GM12878 (cell line): Measurements from ENCODE around the gene SPTBN1. TPM values are rescaled to one million over a fixed set of nuclear protein-coding genes. Genes with fewer than 3 reads are reported as not detected.
A peak's percentile ranks its signal among the peaks of the same experiment; 100 is the strongest.

Source experiments
- ATAC-seq: fragments of 200-7000 bp; cut with Tn5 transposase; 3 replicates; pipeline ENCODE4 v1.9.1; 2020; ENCODE audit warnings: mild to moderate bottlenecking, moderate library complexity
- BruUV-seq: library from RNA; stranded (reverse); fragments of 400-500 nt; replicated peaks from 2 replicates; lab custom pipeline; 2021; lab: Mats Ljungman, UMichigan
- CTCF ChIA-PET: fragments of 300-600 bp; sonication (Branson Sonifier 250); formaldehyde crosslinking; extraction: SDS; loops from one replicate; lab custom pipeline; 2021; ENCODE audit warnings: inconsistent platforms; lab: Yijun Ruan, JAX
- POLR2A ChIA-PET: fragments of 350-600 bp; formaldehyde crosslinking; extraction: SDS; loops from one replicate; lab custom pipeline; 2021; ENCODE audit warnings: inconsistent platforms; lab: Charles Lee
- RAD21 ChIA-PET: fragments of 300-600 bp; sonication (Branson Sonifier 250); formaldehyde crosslinking; loops from one replicate; lab custom pipeline; 2023; ENCODE audit warnings: antibody characterized with exemption; ENCODE audit not compliant: unreplicated experiment; lab: Charles Lee
- SMC1A ChIA-PET: fragments of 300-600 bp; sonication (Branson Sonifier 250); formaldehyde crosslinking; loops from one replicate; lab custom pipeline; 2023; ENCODE audit not compliant: unreplicated experiment, uncharacterized antibody; lab: Charles Lee
- DNase-seq: peaks from one replicate; pipeline ENCODE4 v3.0.0-alpha.2; 2011; ENCODE audit warnings: low read depth, low spot score
- FAIRE-seq: peaks from 3 replicates; lab custom pipeline; 2011; peaks lifted over from hg19 to GRCh38; lab: Jason Lieb, UNC
- H2AFZ ChIP-seq: 2 replicates; pipeline ENCODE4 v1.6.0; 2011; ENCODE audit warnings: low read depth, low read length, control low read depth; ENCODE audit not compliant: control insufficient read depth
- H3K27ac ChIP-seq: 2 replicates; pipeline ENCODE4 v1.5.1; 2011; ENCODE audit warnings: control low read depth; ENCODE audit not compliant: control insufficient read depth, insufficient read depth
- H3K27me3 ChIP-seq, 2 experiments: replicated peaks in 1 of 2; 2 replicates each; pipeline versions ENCODE4 v1.6.0 to v1.6.1; 2011; ENCODE audit warnings: low read length in 1 of 2; ENCODE audit not compliant: control insufficient read depth in 2 of 2, insufficient read depth in 2 of 2
- H3K36me3 ChIP-seq, 2 experiments: 2 replicates each; pipeline ENCODE4 v1.5.1; 2011; ENCODE audit warnings: low read length in 1 of 2; ENCODE audit not compliant: control insufficient read depth in 2 of 2, insufficient read depth in 2 of 2
- H3K4me1 ChIP-seq: 2 replicates; pipeline ENCODE4 v1.6.1; 2011; ENCODE audit warnings: mild to moderate bottlenecking, low read length, moderate library complexity, mixed read lengths; ENCODE audit not compliant: control insufficient read depth, insufficient read depth
- H3K4me2 ChIP-seq: 2 replicates; pipeline ENCODE4 v1.6.0; 2011; ENCODE audit warnings: control low read depth; ENCODE audit not compliant: control insufficient read depth, insufficient read depth
- H3K4me3 ChIP-seq: fragments of 200-600 bp; sonication (generic); 2 replicates; pipeline ENCODE4 v1.5.1; 2016
- H3K79me2 ChIP-seq: 2 replicates; pipeline ENCODE4 v1.6.0; 2011; ENCODE audit warnings: low read length; ENCODE audit not compliant: control insufficient read depth, insufficient read depth
- H3K9ac ChIP-seq: 2 replicates; pipeline ENCODE4 v1.8.0; 2011; ENCODE audit warnings: low read length, control low read depth, mixed read lengths; ENCODE audit not compliant: control insufficient read depth, insufficient read depth
- H3K9me3 ChIP-seq: replicated peaks from 3 replicates; pipeline ENCODE4 v1.5.1; 2011; ENCODE audit warnings: mild to moderate bottlenecking, low read length; ENCODE audit not compliant: control insufficient read depth, insufficient read depth
- H4K20me1 ChIP-seq: 2 replicates; pipeline ENCODE4 v1.6.0; 2011; ENCODE audit not compliant: control insufficient read depth, insufficient read depth
- BACH1 ChIP-seq: fragments of 450-650 bp; IDR thresholded peaks from 2 replicates; pipeline ENCODE4 v1.6.1; 2017; ENCODE audit warnings: mild to moderate bottlenecking, borderline replicate concordance
- CHD2 ChIP-seq: IDR thresholded peaks from 2 replicates; pipeline ENCODE4 v1.6.1; 2011; ENCODE audit warnings: low read depth, low read length, improper control_type of control experiment, borderline replicate concordance
- CREB1 ChIP-seq: IDR thresholded peaks from 2 replicates; pipeline ENCODE4 v1.6.1; 2012; ENCODE audit warnings: low read depth, mild to moderate bottlenecking, inconsistent platforms
- ETV6 ChIP-seq, 2 experiments: fragments of 450-650 bp in 1 of 2; IDR thresholded peaks in 1 of 2; conservative IDR thresholded peaks in 1 of 2; 2 replicates each; pipeline ENCODE4 v1.6.1; 2014; ENCODE audit warnings: antibody characterized with exemption in 1 of 2, borderline replicate concordance in 1 of 2, low read depth in 1 of 2, mild to moderate bottlenecking in 1 of 2, moderate library complexity in 1 of 2
- FOXK2 ChIP-seq: fragments of 450-650 bp; IDR thresholded peaks from 2 replicates; pipeline ENCODE4 v1.6.1; 2017; ENCODE audit warnings: mild to moderate bottlenecking, moderate library complexity
- MTA3 ChIP-seq: IDR thresholded peaks from 2 replicates; pipeline ENCODE4 v1.6.1; 2012; ENCODE audit warnings: low read length, inconsistent platforms, borderline replicate concordance
- POLR2AphosphoS2 ChIP-seq: IDR thresholded peaks from 2 replicates; pipeline ENCODE4 v1.6.1; 2011; ENCODE audit warnings: low read depth, mild to moderate bottlenecking, low read length, improper control_type of control experiment, moderate library complexity
- SMARCA5 ChIP-seq: fragments of 450-650 bp; IDR thresholded peaks from 2 replicates; pipeline ENCODE4 v1.6.1; 2017; ENCODE audit warnings: mild to moderate bottlenecking
- STAT3 ChIP-seq: IDR thresholded peaks from 2 replicates; pipeline ENCODE4 v1.6.1; 2011; ENCODE audit warnings: low read depth, low read length, improper control_type of control experiment
- SUZ12 ChIP-seq: fragments of 200-600 bp; sonication (generic); IDR thresholded peaks from one replicate; pipeline ENCODE4 v1.6.1; 2018; ENCODE audit warnings: antibody characterized with exemption, mild to moderate bottlenecking; ENCODE audit not compliant: unreplicated experiment
- TARDBP ChIP-seq: IDR thresholded peaks from 2 replicates; pipeline ENCODE4 v1.6.1; 2016; ENCODE audit warnings: borderline replicate concordance
- ZNF622 ChIP-seq: fragments of 450-650 bp; IDR thresholded peaks from 2 replicates; pipeline ENCODE4 v1.6.1; 2017; ENCODE audit warnings: mild to moderate bottlenecking, inconsistent platforms
- ZSCAN29 ChIP-seq: fragments of 450-650 bp; IDR thresholded peaks from 2 replicates; pipeline ENCODE4 v1.6.1; 2017; ENCODE audit warnings: mild to moderate bottlenecking, moderate library complexity
- WGBS: methylation state at CpG from one replicate; pipeline ENCODE4 v1.1.6; 2016; ENCODE audit warnings: low lambda C conversion rate; ENCODE audit not compliant: insufficient replicate concordance, insufficient coverage; ENCODE audit errors: missing lambda C conversion rate; 5-methylcytosine and 5-hydroxymethylcytosine counted together
- in situ Hi-C: fragments of 300-500 bp; cut with MboI; formaldehyde crosslinking; loops from 9 replicates; pipeline ENCODE4 v1.14.3; 2018; ENCODE audit warnings: mixed read lengths
- intact Hi-C: fragments of 100-400 bp; cut with micrococcal nuclease; formaldehyde crosslinking; loops from one replicate; pipeline ENCODE4 v1.14.2; 2022; ENCODE audit not compliant: unreplicated experiment
- polyA plus RNA-seq, 11 experiments: library from polyadenylated mRNA; depleted of rRNA in 4 of 11; unstranded in 6 of 11; stranded (reverse) in 5 of 11; fragments of >200 nt; fragmentation: Nextera tagmentation in 4 of 11; fragmentation: Illumina TruSeq in 1 of 11; extraction: Ambion mirVana in 4 of 11; extraction: Trizol in 1 of 11; gene quantifications; 1 replicate in 1 of 11; 2 replicates in 10 of 11; pipeline versions ENCODE4 v1.2.1 to v1.2.3, GENCODE V29; 2011 to 2016; ENCODE audit warnings: inconsistent platforms in 2 of 11, missing spikeins in 2 of 11, low read depth in 1 of 11
- total RNA-seq, 4 experiments: library from RNA; depleted of rRNA in 3 of 4; stranded (reverse); fragments of >200 nt in 3 of 4; fragmentation: Illumina TruSeq in 1 of 4; extraction: Trizol in 1 of 4; gene quantifications; 2 replicates each; pipeline versions ENCODE4 v1.2.1 to v1.2.3, GENCODE V29; 2013 to 2021
- TF ChIP-seq, protein P1 (sequence below): IDR thresholded peaks from 2 replicates; pipeline ENCODE4 v1.6.1; 2011; ENCODE audit warnings: mild to moderate bottlenecking, low read depth, low read length, moderate library complexity; ENCODE audit not compliant: insufficient replicate concordance
- TF ChIP-seq, protein P2 (sequence below): fragments of 450-650 bp; conservative IDR thresholded peaks from 2 replicates; pipeline ENCODE4 v1.6.1; 2017; ENCODE audit warnings: mild to moderate bottlenecking, moderate library complexity
- TF ChIP-seq, protein P3 (sequence below): fragments of 450-650 bp; IDR thresholded peaks from 2 replicates; pipeline ENCODE4 v1.6.1; 2016; ENCODE audit warnings: mild to moderate bottlenecking

SPTBN1 gene
- total and polyA plus RNA-seq, 10 of the 15 experiments (the other 5 are each of a cell fraction or from before 2014, with no cell fraction given) = 20.6 to 154 (median 76.7) TPM

DNA sequence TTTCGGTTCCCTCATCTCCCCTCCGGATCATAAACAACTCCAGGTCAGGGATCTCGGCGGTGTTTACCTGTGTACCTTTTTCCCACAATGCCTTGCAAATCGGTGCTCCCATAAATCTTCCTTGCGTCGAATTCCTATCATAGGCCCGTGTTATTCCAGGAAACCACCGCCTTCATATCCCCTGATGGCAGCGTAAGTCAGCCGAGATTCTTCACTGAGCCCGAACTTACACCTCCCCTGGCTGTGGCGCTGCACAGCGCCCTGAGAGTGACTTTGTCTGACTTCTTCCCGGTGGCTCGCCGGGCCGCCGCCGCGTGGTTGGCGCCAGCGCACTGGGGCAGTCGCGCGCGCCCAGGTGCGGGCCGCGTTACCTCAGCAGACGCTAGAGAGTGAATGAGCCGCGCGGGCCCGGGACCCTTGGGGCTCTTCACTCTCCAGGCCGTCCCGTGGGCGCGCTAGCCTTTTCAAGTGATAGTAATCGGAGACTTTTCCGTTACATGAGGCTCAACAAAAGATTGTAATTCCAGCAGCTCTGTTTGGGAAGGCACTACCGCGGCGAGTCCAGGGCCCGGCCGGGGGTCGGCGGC lies 101.6 kb downstream of the SPTBN1 start:
- in situ Hi-C loops = no loop called here
- Histone ChIP-seq H3K4me2 (peak overlapping the region; percentile 91), H3K36me3 (no peaks in the 10 kb centered on the region; a peak in 1 of 4 replicates), H3K9ac (peak overlapping the region; percentile 85), H3K4me3 (peak overlapping the region; percentile 99), H3K27ac (peak overlapping the region; percentile 96), H3K4me1 (peaks cover 17% of the 10 kb centered on the region), H3K27me3 (no peaks in the 10 kb centered on the region), H4K20me1 (no peaks in the 10 kb centered on the region), H2AFZ (peak overlapping the region; percentile 80), H3K9me3 (no peaks in the 10 kb centered on the region), H3K79me2 (peaks cover 50% of the 10 kb centered on the region)
- 5% methylated on average over 48 of the region's 48 CpGs for WGBS
- ChIA-PET SMC1A (interaction anchor here (1.0 to 21.8 kb wide), 9 partner anchors 11 to 108 kb away, joined by 3 to 569 read pairs (median 32); no protein-coding TSS in a partner anchor), CTCF (interaction anchor here (0.7 to 7.0 kb wide), 12 partner anchors 10 to 451 kb away, joined by 3 to 79 read pairs (median 5); no protein-coding TSS in a partner anchor), RAD21 (interaction anchor here (0.8 to 10.8 kb wide), 10 partner anchors 8 to 107 kb away, joined by 3 to 195 read pairs (median 6); no protein-coding TSS in a partner anchor), POLR2A (interaction anchor here (0.8 to 14.4 kb wide), 11 partner anchors 9 to 79 kb away, joined by 3 to 504 read pairs (median 7); no protein-coding TSS in a partner anchor)
- BruUV-seq = no TSS peak
- intact Hi-C loops = no loop called here
- no peak for FAIRE-seq
- no peak for DNase-seq
- peak; percentile 61 for ATAC-seq
- TF ChIP-seq CREB1 (0 out of 2 replicates have a peak, but pooled peaks have one; percentile 19), FOXK2 (no peak), ZNF622 (no peak), SMARCA5 (no peak), TARDBP (no peak), ETV6 (conservative IDR thresholded peaks at IDR 0.05 in 1 of 2, IDR thresholded peaks at IDR 0.05 in 1 of 2; ENCODE audit: borderline replicate concordance in 1 of 2, low read depth in 1 of 2) (no peak), BACH1 (no peak), SUZ12 (no peak), MTA3 (no peak), ZSCAN29 (peak; percentile 45; the same call in 1 of the 2 replicates), STAT3 (no peak), CHD2 (no peak), POLR2AphosphoS2 (no peak)
- TF ChIP-seq, protein P1, sequence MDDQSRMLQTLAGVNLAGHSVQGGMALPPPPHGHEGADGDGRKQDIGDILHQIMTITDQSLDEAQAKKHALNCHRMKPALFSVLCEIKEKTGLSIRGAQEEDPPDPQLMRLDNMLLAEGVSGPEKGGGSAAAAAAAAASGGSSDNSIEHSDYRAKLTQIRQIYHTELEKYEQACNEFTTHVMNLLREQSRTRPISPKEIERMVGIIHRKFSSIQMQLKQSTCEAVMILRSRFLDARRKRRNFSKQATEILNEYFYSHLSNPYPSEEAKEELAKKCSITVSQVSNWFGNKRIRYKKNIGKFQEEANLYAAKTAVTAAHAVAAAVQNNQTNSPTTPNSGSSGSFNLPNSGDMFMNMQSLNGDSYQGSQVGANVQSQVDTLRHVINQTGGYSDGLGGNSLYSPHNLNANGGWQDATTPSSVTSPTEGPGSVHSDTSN = no peak
- TF ChIP-seq, protein P2, sequence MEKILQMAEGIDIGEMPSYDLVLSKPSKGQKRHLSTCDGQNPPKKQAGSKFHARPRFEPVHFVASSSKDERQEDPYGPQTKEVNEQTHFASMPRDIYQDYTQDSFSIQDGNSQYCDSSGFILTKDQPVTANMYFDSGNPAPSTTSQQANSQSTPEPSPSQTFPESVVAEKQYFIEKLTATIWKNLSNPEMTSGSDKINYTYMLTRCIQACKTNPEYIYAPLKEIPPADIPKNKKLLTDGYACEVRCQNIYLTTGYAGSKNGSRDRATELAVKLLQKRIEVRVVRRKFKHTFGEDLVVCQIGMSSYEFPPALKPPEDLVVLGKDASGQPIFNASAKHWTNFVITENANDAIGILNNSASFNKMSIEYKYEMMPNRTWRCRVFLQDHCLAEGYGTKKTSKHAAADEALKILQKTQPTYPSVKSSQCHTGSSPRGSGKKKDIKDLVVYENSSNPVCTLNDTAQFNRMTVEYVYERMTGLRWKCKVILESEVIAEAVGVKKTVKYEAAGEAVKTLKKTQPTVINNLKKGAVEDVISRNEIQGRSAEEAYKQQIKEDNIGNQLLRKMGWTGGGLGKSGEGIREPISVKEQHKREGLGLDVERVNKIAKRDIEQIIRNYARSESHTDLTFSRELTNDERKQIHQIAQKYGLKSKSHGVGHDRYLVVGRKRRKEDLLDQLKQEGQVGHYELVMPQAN = no peak
- TF ChIP-seq, protein P3, sequence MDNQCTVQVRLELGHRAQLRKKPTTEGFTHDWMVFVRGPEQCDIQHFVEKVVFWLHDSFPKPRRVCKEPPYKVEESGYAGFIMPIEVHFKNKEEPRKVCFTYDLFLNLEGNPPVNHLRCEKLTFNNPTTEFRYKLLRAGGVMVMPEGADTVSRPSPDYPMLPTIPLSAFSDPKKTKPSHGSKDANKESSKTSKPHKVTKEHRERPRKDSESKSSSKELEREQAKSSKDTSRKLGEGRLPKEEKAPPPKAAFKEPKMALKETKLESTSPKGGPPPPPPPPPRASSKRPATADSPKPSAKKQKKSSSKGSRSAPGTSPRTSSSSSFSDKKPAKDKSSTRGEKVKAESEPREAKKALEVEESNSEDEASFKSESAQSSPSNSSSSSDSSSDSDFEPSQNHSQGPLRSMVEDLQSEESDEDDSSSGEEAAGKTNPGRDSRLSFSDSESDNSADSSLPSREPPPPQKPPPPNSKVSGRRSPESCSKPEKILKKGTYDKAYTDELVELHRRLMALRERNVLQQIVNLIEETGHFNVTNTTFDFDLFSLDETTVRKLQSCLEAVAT = no peak
